HepG2 (cell line): ENCODE results near the gene ADAMTS2. TPM values are rescaled to one million over a fixed set of nuclear protein-coding genes. Genes with fewer than 3 reads are reported as not detected.

Source experiments
- ATAC-seq: fragments of 200-7000 bp; cut with Tn5 transposase; 3 replicates; pipeline ENCODE4 v1.9.1; 2020; ENCODE audit warnings: mild to moderate bottlenecking, moderate library complexity
- BruUV-seq: library from RNA; stranded (reverse); fragments of 400-500 nt; replicated peaks from 2 replicates; lab custom pipeline; 2021; lab: Mats Ljungman, UMichigan
- CTCF ChIA-PET: fragments of 300-600 bp; formaldehyde crosslinking; extraction: SDS; loops from one replicate; lab custom pipeline; 2021; ENCODE audit warnings: low total read pairs, inconsistent platforms, low intra/inter-chr PET ratio; lab: Yijun Ruan, JAX
- POLR2A ChIA-PET: fragments of 350-600 bp; sonication (Branson Sonifier 250); formaldehyde crosslinking; loops from one replicate; lab custom pipeline; 2020; ENCODE audit warnings: antibody characterized with exemption, inconsistent platforms; lab: Yijun Ruan, JAX
- DNase-seq: peaks from one replicate; pipeline ENCODE4 v3.0.0-alpha.2; 2015; ENCODE audit warnings: low spot score
- FAIRE-seq: peaks from 3 replicates; lab custom pipeline; 2011; peaks lifted over from hg19 to GRCh38; lab: Jason Lieb, UNC
- H2AFZ ChIP-seq: one replicate; pipeline ENCODE4 v1.6.1; 2011; ENCODE audit warnings: low read length, inconsistent platforms
- H3K27ac ChIP-seq: fragments of 300-600 bp; 3 replicates; pipeline ENCODE4 v1.8.0; 2011; ENCODE audit warnings: mixed run types, mild to moderate bottlenecking, mixed read lengths, low read length, inconsistent platforms; ENCODE audit not compliant: insufficient read depth; ENCODE audit errors: extremely low read length
- H3K27me3 ChIP-seq, 2 experiments: fragments of 200-600 bp in 1 of 2; 2 replicates in 1 of 2; 3 replicates in 1 of 2; pipeline versions ENCODE4 v1.6.0 to v1.8.0; 2011; ENCODE audit warnings: low read length in 2 of 2, mild to moderate bottlenecking in 2 of 2, moderate library complexity in 2 of 2, inconsistent platforms in 1 of 2; ENCODE audit not compliant: insufficient read depth in 2 of 2, control insufficient read depth in 1 of 2
- H3K36me3 ChIP-seq, 2 experiments: fragments of 200-600 bp in 1 of 2; replicated peaks in 1 of 2; 2 replicates in 1 of 2; 3 replicates in 1 of 2; pipeline versions ENCODE4 v1.5.1 to v1.8.0; 2011; ENCODE audit warnings: low read length in 2 of 2, inconsistent platforms in 1 of 2; ENCODE audit not compliant: insufficient read depth in 2 of 2, control insufficient read depth in 1 of 2
- H3K4me1 ChIP-seq: 2 replicates; pipeline ENCODE4 v1.5.1; 2012; ENCODE audit warnings: low read length, inconsistent platforms; ENCODE audit not compliant: insufficient read depth
- H3K4me2 ChIP-seq: 2 replicates; pipeline ENCODE4 v1.6.0; 2011; ENCODE audit warnings: low read depth, low read length, inconsistent platforms
- H3K4me3 ChIP-seq, 3 experiments: fragments of 200-600 bp in 1 of 3; sonication (generic), shearing (Covaris generic) in 1 of 3; replicated peaks in 1 of 3; 2 replicates each; pipeline ENCODE4 v1.5.1; 2011 to 2016; ENCODE audit warnings: low read length in 3 of 3, inconsistent platforms in 2 of 3, low read depth in 2 of 3, mild to moderate bottlenecking in 2 of 3, control low read depth in 1 of 3, mixed read lengths in 1 of 3; ENCODE audit not compliant: insufficient read depth in 1 of 3
- H3K79me2 ChIP-seq: one replicate; pipeline ENCODE4 v1.6.1; 2011; ENCODE audit warnings: low read length, inconsistent platforms; ENCODE audit not compliant: insufficient read depth
- H3K9ac ChIP-seq: 2 replicates; pipeline ENCODE4 v1.6.0; 2011; ENCODE audit warnings: mild to moderate bottlenecking, low read depth, low read length, inconsistent platforms; ENCODE audit not compliant: insufficient read depth
- H3K9me3 ChIP-seq: 2 replicates; pipeline ENCODE4 v1.5.1; 2012; ENCODE audit warnings: mild to moderate bottlenecking, low read length
- H4K20me1 ChIP-seq: 2 replicates; pipeline ENCODE4 v1.6.0; 2011; ENCODE audit warnings: inconsistent platforms, mild to moderate bottlenecking, low read length, moderate library complexity; ENCODE audit not compliant: insufficient read depth
- CTCF ChIP-seq: sonication (generic); formaldehyde crosslinking; IDR thresholded peaks from 2 replicates; pipeline ENCODE4 v1.5.0; 2020; ENCODE audit warnings: mild to moderate bottlenecking, missing genetic modification reagents, moderate library complexity
- FOXA3 ChIP-seq: IDR thresholded peaks from 2 replicates; pipeline ENCODE4 v1.6.1; 2016; ENCODE audit warnings: missing genetic modification reagents, missing compliant biosample characterization
- FOXK1 ChIP-seq: sonication (generic); formaldehyde crosslinking; IDR thresholded peaks from 2 replicates; pipeline ENCODE4 v1.4.0; 2020; ENCODE audit warnings: low read depth, missing genetic modification reagents, borderline replicate concordance
- MIXL1 ChIP-seq: IDR thresholded peaks from 2 replicates; pipeline ENCODE4 v1.6.1; 2016
- NFKBIZ ChIP-seq: IDR thresholded peaks from 2 replicates; pipeline ENCODE4 v1.6.1; 2018; ENCODE audit warnings: missing genetic modification reagents, missing compliant biosample characterization
- STAG1 ChIP-seq: sonication (generic); formaldehyde crosslinking; IDR thresholded peaks from 2 replicates; pipeline ENCODE4 v1.4.0; 2020; ENCODE audit warnings: missing genetic modification reagents
- ZNF180 ChIP-seq: sonication (generic); formaldehyde crosslinking; IDR thresholded peaks from 2 replicates; pipeline ENCODE4 v1.4.0; 2020; ENCODE audit warnings: low read depth, missing genetic modification reagents, borderline replicate concordance
- ZNF235 ChIP-seq: sonication (generic); formaldehyde crosslinking; IDR thresholded peaks from 2 replicates; pipeline ENCODE4 v1.8.1; 2023; ENCODE audit warnings: mild to moderate bottlenecking, missing genetic modification reagents, borderline replicate concordance
- WGBS: methylation state at CpG from one replicate; pipeline ENCODE4 v1.1.6; 2017; ENCODE audit warnings: low lambda C conversion rate; 5-methylcytosine and 5-hydroxymethylcytosine counted together
- in situ Hi-C: cut with HindIII; loops from 2 replicates; pipeline ENCODE4 v1.10.0; 2017; ENCODE audit warnings: low pct_unique_long_range_greater_than_20kb; ENCODE audit not compliant: extremely low pct_ligation_motif_present
- intact Hi-C: fragments of 100-400 bp; cut with micrococcal nuclease; formaldehyde crosslinking; loops from one replicate; pipeline ENCODE4 v1.10.0; 2022; ENCODE audit not compliant: unreplicated experiment
- polyA plus RNA-seq, 8 experiments: library from polyadenylated mRNA; depleted of rRNA in 3 of 8; stranded (reverse) in 7 of 8; unstranded in 1 of 8; fragments of >200 nt; fragmentation: Illumina TruSeq in 4 of 8; extraction: Trizol in 4 of 8; gene quantifications; 2 replicates each; pipeline versions ENCODE4 v1.2.1 to v1.2.3, GENCODE V29; 2011 to 2016; ENCODE audit warnings: low read depth in 4 of 8, missing spikeins in 1 of 8, mixed read lengths in 1 of 8; ENCODE audit not compliant: insufficient read depth in 1 of 8
- total RNA-seq, 5 experiments: library from RNA; depleted of rRNA; stranded (reverse); fragments of >200 nt; fragmentation: Illumina TruSeq; extraction: Trizol; gene quantifications; 2 replicates each; pipeline ENCODE4 v1.2.3, GENCODE V29; 2016; ENCODE audit warnings: low read depth in 1 of 5

ADAMTS2 gene
- total and polyA plus RNA-seq, 2 of the 13 experiments (the other 11 are each of a cell fraction or from before 2014, with no cell fraction given), result 0.24 to 3.5 TPM

GRCh38 chr5:179132586-179133355 is 212.5 kb downstream of the ADAMTS2 start:
- Histone ChIP-seq H3K9me3 (no peaks in the 10 kb centered on the region), H3K4me1 (no peaks in the 10 kb centered on the region), H4K20me1 (no peaks in the 10 kb centered on the region), H3K4me3 (no peak overlapping the region), H3K36me3 (no peaks in the 10 kb centered on the region), H3K27ac (no peak overlapping the region), H3K27me3 (no peaks in the 10 kb centered on the region; a peak in 1 of 5 replicates), H3K79me2 (no peaks in the 10 kb centered on the region), H2AFZ (no peak overlapping the region), H3K4me2 (no peak overlapping the region), H3K9ac (no peak overlapping the region)
- ChIA-PET CTCF (no interaction called here), POLR2A (no interaction called here)
- DNase-seq (no peak), FAIRE-seq (no peak), ATAC-seq (no peak)
- no TSS peak for BruUV-seq
- 51% methylated on average over 22 of the region's 23 CpGs for WGBS
- intact Hi-C loops (no loop called here), in situ Hi-C loops (no loop called here)
- no peak for TF ChIP-seq NFKBIZ (CRISPR knock-in tag)
- no peak for TF ChIP-seq ZNF180 (CRISPR knock-in tag)
- TF ChIP-seq MIXL1 (CRISPR knock-in tag), result no peak
- TF ChIP-seq ZNF235 (CRISPR knock-in tag), result no peak
- peak; percentile 31; the same call in 1 of the 2 replicates for TF ChIP-seq STAG1 (CRISPR knock-in tag)
- no peak for TF ChIP-seq FOXA3 (CRISPR knock-in tag)
- peak; percentile 34 for TF ChIP-seq CTCF (CRISPR knock-in tag)
- TF ChIP-seq FOXK1 (CRISPR knock-in tag), result no peak
